DND-41 (cell line): ENCODE data around the gene FIZ1.

Experiments used
- ATAC-seq: fragments of 200-7000 bp; cut with Tn5 transposase; 3 replicates; pipeline ENCODE4 v1.9.1; 2021; ENCODE audit warnings: low read depth; ENCODE audit not compliant: insufficient read depth
- DNase-seq: peaks from one replicate; pipeline ENCODE4 v3.0.0-alpha.2; 2020
- H2AFZ ChIP-seq: 2 replicates; pipeline ENCODE4 v1.6.0; 2012; ENCODE audit warnings: low read depth, low read length
- H3K27ac ChIP-seq: 2 replicates; pipeline ENCODE4 v1.5.1; 2012; ENCODE audit warnings: low read length, inconsistent platforms
- H3K27me3 ChIP-seq: fragments of 200-600 bp; sonication (generic); 2 replicates; pipeline ENCODE4 v1.6.0; 2012; ENCODE audit warnings: low read length, mild to moderate bottlenecking, inconsistent platforms; ENCODE audit not compliant: insufficient read depth, poor library complexity
- H3K36me3 ChIP-seq: 2 replicates; pipeline ENCODE4 v1.5.1; 2012; ENCODE audit warnings: low read length, inconsistent platforms; ENCODE audit not compliant: insufficient read depth
- H3K4me1 ChIP-seq: 2 replicates; pipeline ENCODE4 v1.5.1; 2012; ENCODE audit warnings: mild to moderate bottlenecking, low read length; ENCODE audit not compliant: insufficient read depth
- H3K4me2 ChIP-seq: 2 replicates; pipeline ENCODE4 v1.6.0; 2012; ENCODE audit warnings: mild to moderate bottlenecking, moderate library complexity, low read length, inconsistent platforms; ENCODE audit not compliant: insufficient read depth
- H3K4me3 ChIP-seq, 2 experiments: fragments of 200-600 bp in 1 of 2; shearing (Covaris generic) in 1 of 2; 2 replicates each; pipeline ENCODE4 v1.5.1; 2012 to 2016; ENCODE audit warnings: inconsistent platforms in 2 of 2, low read length in 2 of 2, mild to moderate bottlenecking in 2 of 2, low read depth in 1 of 2, moderate library complexity in 1 of 2
- H3K79me2 ChIP-seq: 2 replicates; pipeline ENCODE4 v1.6.0; 2012; ENCODE audit warnings: low read length, inconsistent platforms; ENCODE audit not compliant: insufficient read depth
- H3K9ac ChIP-seq: 2 replicates; pipeline ENCODE4 v1.6.0; 2012; ENCODE audit warnings: low read depth, mild to moderate bottlenecking, inconsistent platforms, low read length, moderate library complexity
- H3K9me3 ChIP-seq: 2 replicates; pipeline ENCODE4 v1.5.1; 2012; ENCODE audit warnings: low read length, moderate library complexity, mild to moderate bottlenecking, inconsistent platforms; ENCODE audit not compliant: insufficient read depth, severe bottlenecking
- H4K20me1 ChIP-seq: 2 replicates; pipeline ENCODE4 v1.6.0; 2012; ENCODE audit warnings: low read length; ENCODE audit not compliant: insufficient read depth
- CTCF ChIP-seq: IDR thresholded peaks from 2 replicates; pipeline ENCODE4 v1.5.1; 2012; ENCODE audit warnings: borderline replicate concordance, low read length, moderate library complexity, mild to moderate bottlenecking; ENCODE audit not compliant: poor library complexity, severe bottlenecking; ENCODE audit errors: extremely low read depth
- EZH2 ChIP-seq: IDR thresholded peaks from 3 replicates; pipeline ENCODE4 v1.6.1; 2012; ENCODE audit warnings: borderline replicate concordance, low read depth, mild to moderate bottlenecking, moderate library complexity, low read length, inconsistent platforms; ENCODE audit not compliant: severe bottlenecking

Gene FIZ1

GRCh38 chr19:55633861-55634260 is 34.5 kb upstream of the FIZ1 start:
- Histone ChIP-seq H3K4me2 (peak overlapping the region; percentile 94), H3K4me1 (peaks cover 50% of the 10 kb centered on the region), H3K4me3 (peak overlapping the region in 1 of 2 experiments; percentile 87; a peak in 2 of 4 replicates), H3K27me3 (no peaks in the 10 kb centered on the region), H3K79me2 (peaks cover 44% of the 10 kb centered on the region), H3K9me3 (no peaks in the 10 kb centered on the region), H3K27ac (peak overlapping the region; percentile 91), H3K9ac (peak overlapping the region; percentile 89), H2AFZ (peak overlapping the region; percentile 84), H4K20me1 (peaks cover 15% of the 10 kb centered on the region), H3K36me3 (peaks cover 3% of the 10 kb centered on the region)
- no peak for TF ChIP-seq CTCF
- TF ChIP-seq EZH2, result no peak
- ATAC-seq (no peak), DNase-seq (no peak)

- Histone ChIP-seq H3K36me3 (no peaks in the 10 kb centered on the region; the same call in 1 of the 2 replicates), H4K20me1 (peaks cover 15% of the 10 kb centered on the region), H3K4me1 (peaks cover 36% of the 10 kb centered on the region), H3K27ac (peak overlapping the region; percentile 56; the same call in 1 of the 2 replicates), H3K79me2 (peaks cover 31% of the 10 kb centered on the region), H3K9ac (no peak overlapping the region), H3K27me3 (no peaks in the 10 kb centered on the region), H2AFZ (peak overlapping the region; percentile 84), H3K4me2 (no peak overlapping the region), H3K9me3 (no peaks in the 10 kb centered on the region), H3K4me3 (no peak overlapping the region)
- ATAC-seq (peak; percentile 67), DNase-seq (peak; percentile 91)
- no peak for TF ChIP-seq EZH2
- TF ChIP-seq CTCF, result peak; percentile 95
Observed at GRCh38 chr19:55632463-55632834, 33.1 kb upstream of the FIZ1 start.

- no peaks in the 10 kb centered on the region for H3K79me2 ChIP-seq
- H3K9me3 ChIP-seq, result no peaks in the 10 kb centered on the region
- H3K4me2 ChIP-seq, result no peak overlapping the region
- H3K9ac ChIP-seq, result no peak overlapping the region
- peaks cover 19% of the 10 kb centered on the region for H3K4me1 ChIP-seq
- H4K20me1 ChIP-seq, result no peaks in the 10 kb centered on the region
- H3K36me3 ChIP-seq, result peaks cover under 1% of the 10 kb centered on the region; the same call in 1 of the 2 replicates
- H2AFZ ChIP-seq, result no peak overlapping the region
- H3K27me3 ChIP-seq, result no peaks in the 10 kb centered on the region
- TF ChIP-seq EZH2, result no peak
- no peak for TF ChIP-seq CTCF
- DNase-seq (no peak), ATAC-seq (no peak)
- no peak overlapping the region for H3K4me3 ChIP-seq
- H3K27ac ChIP-seq, result no peak overlapping the region
Observed at GRCh38 chr19:55626350-55626749, 27.0 kb upstream of the FIZ1 start.

- TF ChIP-seq CTCF, result no peak
- no peak for TF ChIP-seq EZH2
- Histone ChIP-seq H3K36me3 (peaks cover 8% of the 10 kb centered on the region), H3K27me3 (no peaks in the 10 kb centered on the region), H3K9ac (peak overlapping the region; percentile 61), H3K4me3 (peak overlapping the region; percentile 25 to 79; a peak in 3 of 4 replicates), H3K4me2 (peak overlapping the region; percentile 98), H3K4me1 (peaks cover 28% of the 10 kb centered on the region), H3K79me2 (no peaks in the 10 kb centered on the region), H3K9me3 (no peaks in the 10 kb centered on the region), H4K20me1 (no peaks in the 10 kb centered on the region), H2AFZ (peak overlapping the region; percentile 99), H3K27ac (peak overlapping the region; percentile 76)
- DNase-seq (no peak), ATAC-seq (no peak)
Observed at GRCh38 chr19:55625004-55625326, 25.6 kb upstream of the FIZ1 start.
